GM12892 (cell line): ENCODE results near the gene MYH9.

Experiments
- DNase-seq: peaks from one replicate; pipeline ENCODE4 v3.0.0; 2011; ENCODE audit not compliant: insufficient read length
- FAIRE-seq: peaks from 2 replicates; lab custom pipeline; 2011; peaks lifted over from hg19 to GRCh38; lab: Jason Lieb, UNC
- POLR2A ChIP-seq: IDR thresholded peaks from 2 replicates; pipeline ENCODE4 v1.6.1; 2011; ENCODE audit warnings: low read depth, low read length, control low read depth
- POLR2AphosphoS5 ChIP-seq: IDR thresholded peaks from 2 replicates; pipeline ENCODE4 v1.6.1; 2011; ENCODE audit warnings: low read depth, low read length, control low read depth
- TAF1 ChIP-seq: IDR thresholded peaks from 2 replicates; pipeline ENCODE4 v1.6.1; 2011; ENCODE audit warnings: low read depth, mild to moderate bottlenecking, control low read depth, low read length, borderline replicate concordance

The MYH9 gene

DNA sequence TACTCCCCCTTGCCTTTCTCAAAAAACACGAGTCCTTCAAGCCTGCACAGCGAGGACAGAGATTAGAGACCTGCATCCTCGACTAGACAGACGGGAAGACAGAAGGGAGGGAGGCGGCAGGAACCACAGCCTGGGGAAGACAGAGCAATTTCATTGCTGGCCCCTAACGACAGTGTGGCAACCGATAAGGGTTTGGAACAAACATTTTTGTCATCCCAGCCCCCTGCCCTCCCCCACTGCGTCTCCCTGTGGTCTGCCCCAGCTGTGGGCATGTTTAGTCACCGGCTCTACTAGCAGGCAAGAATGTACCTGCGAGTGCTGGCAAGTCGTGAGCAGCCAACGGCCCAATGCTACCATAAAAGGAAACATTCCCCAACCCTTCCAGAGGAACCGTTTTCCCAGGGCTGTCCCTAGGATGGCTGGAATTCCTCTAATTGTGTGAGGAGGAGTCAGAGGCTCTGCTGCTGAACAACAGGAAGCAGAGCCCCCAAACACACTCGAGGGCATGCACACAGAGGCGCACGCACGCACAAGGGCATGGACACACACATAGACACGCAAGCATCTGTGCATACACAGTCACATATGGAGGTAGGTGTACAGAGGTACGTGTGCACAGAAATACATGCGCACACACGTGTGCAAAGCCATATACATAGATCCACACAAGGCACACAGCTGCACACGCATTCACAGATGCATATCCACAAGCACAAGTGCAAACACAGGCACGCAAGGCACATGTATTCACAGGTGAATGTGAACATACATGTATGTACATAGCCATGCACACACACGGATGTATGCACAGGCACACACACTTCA lies 58.3 kb downstream of the MYH9 start:
- TF ChIP-seq POLR2A (no peak), POLR2AphosphoS5 (no peak; the same call in none of the 2 replicates), TAF1 (no peak)
- DNase-seq (no peak), FAIRE-seq (peak; percentile 54)

DNA sequence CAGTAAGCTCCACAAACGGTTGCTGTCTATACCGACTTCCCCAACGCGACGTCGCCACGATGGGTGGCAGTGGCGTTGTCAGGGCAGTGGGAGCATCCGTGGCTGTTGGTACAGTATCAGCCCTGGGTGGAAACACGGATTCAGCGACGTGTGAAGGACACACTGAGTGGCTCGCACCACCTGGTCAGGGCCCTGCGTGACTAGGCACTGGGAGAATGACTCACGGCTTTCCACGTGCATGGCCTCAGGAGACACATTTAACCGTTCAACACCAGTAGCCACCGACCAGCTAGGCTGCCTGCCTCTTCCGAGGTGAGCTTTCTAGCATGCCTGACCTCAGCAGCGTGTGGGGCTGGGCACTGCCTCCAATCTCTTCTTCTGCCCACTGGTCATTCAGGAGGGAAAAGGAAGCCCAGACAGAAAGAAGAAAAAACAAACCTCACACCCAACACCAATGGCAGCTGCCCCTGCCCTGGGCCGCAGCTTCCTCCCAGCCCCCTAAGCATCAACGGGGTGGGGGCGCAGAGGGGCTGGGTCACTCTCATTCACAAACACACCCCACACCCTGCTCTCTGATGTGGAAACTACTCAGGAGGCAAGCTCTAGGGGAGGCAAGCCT lies 59.0 kb downstream of the MYH9 start:
- FAIRE-seq (peak; percentile 53), DNase-seq (no peak)
- TF ChIP-seq TAF1 (no peak), POLR2AphosphoS5 (peak; percentile 78; the same call in 1 of the 2 replicates), POLR2A (peak; percentile 50; the same call in 1 of the 2 replicates)

GRCh38 chr22:36327922-36328551 lies 59.7 kb downstream of the MYH9 start:
- no peak for FAIRE-seq

DNA sequence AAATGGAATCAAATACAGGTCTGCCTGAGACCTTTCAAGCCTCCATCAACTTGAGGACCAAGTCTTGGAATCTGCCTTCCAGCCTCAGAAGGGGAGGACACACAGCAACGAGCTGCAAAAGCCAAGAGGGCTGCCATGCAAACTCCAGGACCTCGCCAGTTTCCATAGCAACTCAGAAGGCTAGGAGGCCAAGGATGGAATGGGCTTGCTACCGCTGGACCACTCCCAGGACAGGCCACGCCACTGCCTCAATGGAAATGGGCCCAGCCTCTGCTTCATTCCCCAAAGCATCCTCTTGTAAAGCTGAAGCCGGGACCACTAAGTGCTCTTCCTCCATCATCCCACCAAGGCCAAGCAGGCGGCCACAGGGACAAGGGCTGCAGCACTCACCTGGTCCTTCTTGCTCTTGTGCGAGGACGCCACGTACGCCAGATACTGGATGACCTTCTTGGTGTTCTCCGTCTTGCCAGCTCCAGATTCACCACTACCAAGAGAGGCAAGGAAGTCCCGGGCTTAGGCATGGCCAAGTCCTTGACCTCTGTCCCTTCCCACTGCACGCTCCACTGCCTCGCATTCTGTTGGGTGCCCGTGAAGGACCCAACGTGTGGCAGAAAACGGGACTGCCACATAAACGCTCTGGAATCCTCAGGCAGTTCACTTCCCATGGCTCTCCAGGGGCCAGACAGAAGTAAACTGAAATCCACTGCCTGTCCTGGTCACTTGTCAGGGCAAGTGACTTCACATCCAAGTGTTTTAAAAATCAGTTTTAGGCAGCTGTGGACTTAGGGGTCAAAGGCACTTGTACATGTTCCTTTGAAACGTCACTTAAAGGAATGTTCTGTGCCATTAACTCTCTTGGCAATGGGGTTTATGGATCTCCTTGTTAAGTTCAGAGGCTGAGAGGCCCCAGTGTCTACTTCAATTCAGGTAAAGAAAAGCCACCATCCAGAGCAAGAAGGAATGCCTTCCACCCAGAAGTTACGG lies 61.3 kb downstream of the MYH9 start:
- TF ChIP-seq POLR2AphosphoS5 (peak; percentile 49; the same call in 1 of the 2 replicates), POLR2A (peak; percentile 36; the same call in 1 of the 2 replicates), TAF1 (no peak)
- DNase-seq = no peak
- no peak for FAIRE-seq

More at GRCh38 chr22:36327922-36328551, 59.7 kb downstream of the MYH9 start:
- no peak for TF ChIP-seq POLR2A
- TF ChIP-seq POLR2AphosphoS5 = no peak
- no peak for TF ChIP-seq TAF1
- DNase-seq = no peak

DNA sequence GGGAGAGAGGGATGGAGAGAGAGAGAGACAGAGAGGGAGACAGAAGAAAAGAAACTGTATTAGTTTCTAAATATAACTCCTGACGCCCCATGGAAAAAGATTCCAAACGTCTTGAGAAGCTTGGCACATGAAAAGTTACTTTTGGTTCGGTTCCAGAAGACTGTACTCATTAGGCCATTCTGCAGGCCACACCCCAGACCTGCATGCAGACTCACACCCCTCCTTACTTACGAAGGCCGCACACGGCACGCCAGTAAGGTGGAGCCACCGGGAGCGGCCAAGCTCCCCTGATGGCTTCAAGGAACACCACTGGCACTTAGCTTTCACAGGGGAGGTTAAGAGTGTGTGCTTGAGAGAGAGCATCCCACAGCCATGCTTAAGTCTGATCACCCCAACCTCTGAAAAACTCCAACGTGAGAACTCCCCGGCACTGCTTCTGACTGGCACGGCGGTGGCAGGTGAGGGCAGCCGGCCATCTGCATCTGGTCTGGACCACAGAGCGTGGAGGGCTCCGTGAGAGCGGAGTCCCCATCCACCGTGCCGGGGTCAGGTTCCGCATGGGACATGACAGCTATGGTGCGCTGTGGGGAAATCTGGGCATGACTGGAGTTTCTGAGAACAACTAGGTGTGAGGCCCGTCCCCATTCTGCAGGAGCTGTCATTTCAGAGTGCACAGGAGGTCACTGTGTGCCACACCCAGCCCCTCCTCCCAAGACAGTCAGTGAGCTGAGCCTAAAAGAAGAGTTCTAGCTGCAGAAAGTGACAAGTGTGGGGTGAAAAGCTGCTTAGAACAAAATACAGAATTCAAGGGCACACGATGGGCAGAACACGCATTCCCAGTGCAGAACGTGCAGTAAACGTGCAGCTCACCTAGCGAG lies 62.4 kb downstream of the MYH9 start:
- no peak for FAIRE-seq
- no peak for TF ChIP-seq TAF1
- peak; percentile 29; the same call in 1 of the 2 replicates for TF ChIP-seq POLR2AphosphoS5
- no peak for TF ChIP-seq POLR2A
- DNase-seq = no peak

DNA sequence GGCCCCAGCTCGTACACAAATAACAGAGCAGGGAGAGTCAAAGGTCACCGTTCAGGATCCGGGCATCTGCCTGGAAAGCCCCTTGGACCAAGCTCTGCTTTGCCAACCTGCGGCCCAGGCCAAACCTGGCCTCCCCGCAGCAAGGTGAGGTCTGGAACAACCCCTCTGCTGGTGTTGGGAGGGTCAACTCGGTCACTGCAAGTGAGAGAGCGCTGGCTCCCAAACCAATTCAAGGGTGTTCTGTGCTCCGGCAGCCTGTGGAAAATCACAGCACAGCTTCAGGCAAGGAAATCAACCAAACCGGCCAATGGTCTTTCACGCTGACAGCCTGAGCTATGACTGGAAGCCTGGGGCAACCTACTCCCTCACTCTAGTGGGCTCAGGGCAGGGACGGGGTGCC lies 63.4 kb downstream of the MYH9 start:
- no peak for FAIRE-seq
- TF ChIP-seq POLR2A = no peak
- TF ChIP-seq POLR2AphosphoS5 = no peak
- no peak for TF ChIP-seq TAF1
- no peak for DNase-seq

GRCh38 chr22:36323855-36324331 lies 63.9 kb downstream of the MYH9 start:
- TF ChIP-seq TAF1 (no peak), POLR2A (peak; percentile 14; the same call in 1 of the 2 replicates), POLR2AphosphoS5 (0 out of 2 replicates have a peak, but pooled peaks have one; percentile 48)
- no peak for DNase-seq
- no peak for FAIRE-seq

- FAIRE-seq (no peak), DNase-seq (no peak)
- TF ChIP-seq POLR2A = peak; percentile 44; the same call in 1 of the 2 replicates
- TF ChIP-seq TAF1 = no peak
- no peak for TF ChIP-seq POLR2AphosphoS5
These were observed 64.4 kb downstream of the MYH9 start for GRCh38 chr22:36323182-36323854.

DNA sequence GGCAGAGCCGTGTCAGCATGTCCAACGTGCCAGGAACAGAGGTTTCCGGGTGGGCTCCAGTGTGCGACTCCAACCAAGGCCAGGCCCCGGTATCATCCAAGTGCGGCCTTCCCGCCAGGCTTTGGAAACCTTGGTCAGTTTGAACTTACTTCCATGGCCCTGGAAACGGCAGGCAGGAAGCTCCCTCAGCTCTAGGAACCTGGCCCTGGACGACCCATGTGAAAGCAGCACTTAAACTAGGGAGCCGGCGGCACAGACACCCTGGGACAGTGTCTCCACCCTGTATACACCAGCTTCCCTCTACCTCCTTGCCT lies 65.2 kb downstream of the MYH9 start:
- TF ChIP-seq POLR2A (no peak), TAF1 (no peak), POLR2AphosphoS5 (no peak; the same call in 1 of the 2 replicates)
- DNase-seq = no peak
- no peak for FAIRE-seq
